Embryonic facial prominence (tissue), 1 donor: ENCODE results near the gene BHLHE41.

ENCODE experiments used
- DNase-seq: peaks from one replicate; pipeline ENCODE4 v3.0.0-alpha.2; 2016; ENCODE audit errors: extremely low spot score

BHLHE41 gene

GRCh38 chr12:26124446-26125399 is at the start of gene BHLHE41:
BHLHE41 (minus strand) TSS chr12:26125037; CDS start chr12:26124779, 258 bp downstream.
- DNase-seq = no peak

- DNase-seq = no peak
Measured at GRCh38 chr12:26172946-26173552, 48.2 kb upstream of the BHLHE41 start.

GRCh38 chr12:26172539-26172938 is 47.7 kb upstream of the BHLHE41 start:
- DNase-seq = no peak

DNA sequence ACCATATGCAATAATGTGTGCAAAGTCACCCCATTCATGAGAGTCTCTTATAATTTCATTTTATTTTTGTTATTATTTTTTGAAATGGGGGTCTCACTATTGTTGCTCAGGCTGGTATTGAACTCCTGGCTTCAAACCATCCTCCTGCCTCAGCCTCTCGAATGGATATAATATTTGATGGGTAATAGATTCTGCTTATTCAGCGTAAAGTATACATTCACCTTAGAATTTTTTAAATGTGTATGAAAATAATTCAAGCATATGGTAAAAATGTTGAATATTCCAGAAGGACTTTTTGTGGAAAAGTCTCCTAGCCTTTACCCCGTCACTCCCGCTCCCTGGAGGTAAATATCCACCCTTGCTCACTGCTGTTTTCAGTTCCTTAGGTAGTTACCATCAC is 47.2 kb upstream of the BHLHE41 start:
- DNase-seq = no peak

DNA sequence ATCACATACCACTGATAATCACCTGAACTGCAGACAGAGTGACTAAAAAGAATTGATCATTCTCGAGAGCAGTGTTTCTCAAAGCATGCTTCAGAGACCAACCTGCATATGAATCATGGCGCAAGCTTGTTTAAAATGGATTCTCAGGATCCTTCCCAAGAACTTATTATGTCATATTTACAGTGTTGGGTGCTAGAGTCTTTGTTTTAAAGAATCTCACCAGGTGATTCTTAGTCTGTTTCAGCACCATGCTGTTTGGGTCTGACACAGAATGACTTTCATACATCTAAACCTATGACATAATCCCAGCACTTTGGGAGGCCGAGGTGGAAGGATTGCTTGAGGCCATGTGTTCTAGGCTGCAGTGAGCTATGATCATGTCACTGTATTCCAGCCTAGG is 39.3 kb upstream of the BHLHE41 start:
- DNase-seq = no peak

DNA sequence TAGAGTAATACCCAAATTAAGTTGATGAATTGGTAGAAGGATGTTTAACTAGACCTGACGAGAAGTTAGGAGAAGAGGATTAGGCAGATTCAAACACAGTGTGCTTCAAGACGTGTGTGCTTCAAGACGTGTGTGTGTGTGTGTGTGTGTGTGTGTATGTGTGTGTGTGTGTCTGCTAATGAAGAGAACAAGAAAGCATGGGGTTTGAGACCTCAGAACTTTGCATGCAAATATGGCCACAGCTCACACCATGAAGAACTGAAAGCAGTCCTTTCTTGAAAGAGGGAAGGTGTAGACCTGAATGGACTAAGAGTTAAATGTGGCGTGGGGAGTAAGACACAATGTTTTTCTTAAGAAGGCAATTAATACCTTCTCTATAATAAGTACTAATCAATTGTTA is 38.1 kb upstream of the BHLHE41 start:
- DNase-seq = no peak

DNA sequence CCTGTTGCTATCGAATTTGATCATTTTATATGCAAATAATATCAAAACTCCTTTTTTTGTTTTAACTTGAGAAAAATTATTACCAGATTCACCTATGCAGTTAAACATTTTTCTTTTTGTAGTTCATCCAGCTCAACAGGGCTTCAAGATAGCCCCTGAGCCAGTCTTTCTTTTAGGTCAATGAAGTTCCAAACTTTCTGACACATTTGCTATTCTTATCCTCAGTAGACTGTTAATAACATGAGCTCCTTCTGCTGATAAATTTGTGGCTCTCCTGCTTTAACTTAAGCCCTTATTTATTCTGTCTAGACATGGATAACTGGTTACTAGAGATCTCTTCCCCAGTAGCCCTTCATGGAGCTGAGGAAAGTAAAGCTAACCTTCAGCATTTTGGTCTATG is 37.3 kb upstream of the BHLHE41 start:
- DNase-seq = no peak

DNA sequence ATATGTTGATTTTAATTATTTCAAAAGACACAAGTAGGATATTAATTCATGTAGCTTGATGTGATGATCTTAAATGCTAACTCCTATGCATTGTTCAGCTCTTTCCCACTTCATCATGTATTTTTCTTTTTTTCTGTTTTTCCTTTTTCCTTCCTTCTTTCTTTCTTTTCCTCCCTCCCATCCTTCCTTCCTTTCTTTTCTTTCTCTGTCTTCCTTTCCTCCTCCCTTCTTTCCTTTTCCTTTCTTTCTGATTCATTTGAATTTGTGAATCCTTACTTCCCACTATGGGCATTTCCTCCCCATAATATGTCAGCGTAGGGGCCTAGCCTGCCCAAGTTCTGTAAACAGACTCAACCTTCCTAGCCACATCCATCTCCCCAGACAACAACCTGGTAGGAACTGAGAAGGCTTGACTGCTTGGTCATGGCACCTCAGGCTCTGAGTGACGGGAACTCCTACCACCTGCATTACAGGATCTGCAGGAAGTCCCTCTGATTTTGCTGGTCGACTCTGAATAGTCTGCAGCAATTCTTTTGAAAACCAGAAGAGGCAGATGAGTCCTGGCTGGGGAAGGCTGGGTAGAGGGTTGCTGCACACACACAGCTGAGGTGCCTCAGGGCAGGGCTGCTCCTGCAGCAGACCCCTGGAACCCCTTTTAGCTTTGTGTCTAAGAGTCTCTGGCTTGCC is 33.4 kb upstream of the BHLHE41 start:
- DNase-seq = no peak

DNA sequence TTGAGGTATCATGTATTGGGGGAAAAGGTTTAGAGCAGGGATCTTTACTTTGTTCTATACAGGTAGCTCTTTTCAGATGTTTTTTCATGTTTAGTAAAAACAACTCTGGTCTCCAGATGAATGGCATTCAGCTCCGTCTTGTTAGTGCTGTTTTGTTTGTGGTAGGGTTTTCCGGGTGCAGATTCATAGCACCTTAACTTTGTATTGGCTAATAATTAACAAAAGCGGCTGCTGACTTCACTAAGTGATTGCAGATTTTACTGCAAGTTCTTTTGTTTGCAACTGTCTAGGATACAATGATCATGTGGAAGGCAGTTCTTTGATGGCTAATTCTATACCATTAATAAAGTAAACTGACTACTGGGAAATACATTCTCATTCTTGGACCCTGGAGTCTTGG is 32.2 kb upstream of the BHLHE41 start:
- no peak for DNase-seq

DNA sequence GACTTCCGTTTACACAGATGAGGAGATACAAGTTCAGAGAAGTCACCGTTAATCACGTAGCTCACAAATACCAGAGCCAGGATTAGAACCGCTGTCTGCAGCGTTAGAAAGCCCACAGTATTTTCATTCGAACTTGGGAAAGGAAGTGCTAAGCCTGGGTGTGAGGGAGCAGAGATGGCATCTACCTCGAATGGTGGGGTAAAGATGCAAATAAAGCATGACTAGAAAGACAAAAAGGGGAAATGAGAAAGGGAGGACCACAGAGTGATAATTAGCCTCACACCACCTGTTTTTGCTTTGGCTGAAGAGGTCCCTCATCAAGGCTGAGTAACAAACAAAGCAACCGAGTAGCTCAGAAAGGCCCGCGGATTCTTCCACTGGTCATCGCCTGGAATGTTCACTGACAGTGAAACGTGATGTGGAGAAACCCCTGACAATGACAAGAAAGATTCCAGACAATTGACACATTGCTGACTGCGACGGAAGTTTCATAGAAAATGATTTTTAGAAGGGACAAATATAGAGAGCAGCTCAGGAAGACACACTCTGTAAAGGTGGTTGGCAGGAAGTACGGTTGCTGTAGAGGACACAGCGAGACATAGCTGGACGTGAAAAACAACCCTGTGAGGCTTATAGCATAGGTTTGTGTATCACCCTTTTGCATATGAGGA is 31.5 kb upstream of the BHLHE41 start:
- no peak for DNase-seq

- DNase-seq = no peak
Measured at GRCh38 chr12:26153421-26154154, 28.8 kb upstream of the BHLHE41 start.

- DNase-seq = no peak
Measured at GRCh38 chr12:26152507-26153102, 27.8 kb upstream of the BHLHE41 start.

- no peak for DNase-seq
Measured at GRCh38 chr12:26150736-26151450, 26.1 kb upstream of the BHLHE41 start.

DNA sequence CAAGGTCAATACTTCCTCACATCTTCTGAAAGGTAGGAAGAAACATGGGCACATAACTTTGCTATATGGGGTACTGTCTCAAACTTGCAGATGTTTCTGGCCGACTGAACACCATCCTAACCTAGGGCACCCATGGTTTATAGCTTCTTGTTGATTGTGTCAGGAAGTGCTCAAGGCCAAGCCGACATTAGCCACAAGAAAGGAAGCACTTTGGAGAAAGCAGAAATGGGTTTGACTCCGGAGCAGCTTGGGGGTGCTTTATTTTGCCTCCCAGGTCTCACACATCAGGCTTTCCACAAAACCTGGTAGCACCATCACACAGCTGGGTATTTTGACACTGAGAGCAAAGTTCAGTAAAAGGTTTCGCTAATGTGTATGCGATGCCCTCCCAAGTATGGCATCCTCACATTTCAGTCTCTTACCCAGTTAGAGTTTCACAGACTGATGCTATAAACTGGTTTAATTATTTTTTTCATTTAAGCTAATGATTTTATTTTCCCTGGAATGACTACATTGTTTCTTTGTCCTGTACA is 25.2 kb upstream of the BHLHE41 start:
- no peak for DNase-seq

DNA sequence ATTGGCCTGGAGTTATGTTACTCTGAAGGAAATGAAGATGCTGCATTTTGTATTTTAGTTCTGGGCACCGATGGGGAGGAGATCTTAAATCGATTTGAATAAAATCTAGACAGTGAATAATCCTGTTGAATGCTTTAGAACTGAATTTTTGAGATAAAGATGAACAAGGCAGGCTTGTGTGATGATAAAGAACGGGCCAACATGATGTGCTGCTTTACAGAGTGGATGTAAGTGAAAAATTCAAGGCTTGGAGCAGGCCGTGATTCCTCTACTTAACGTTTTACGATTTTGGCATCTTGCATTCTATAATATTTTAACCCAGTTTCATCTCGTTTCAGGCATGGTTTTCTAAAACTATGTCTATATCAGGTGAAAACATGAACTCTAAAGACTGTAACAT is 23.5 kb upstream of the BHLHE41 start:
- no peak for DNase-seq

DNA sequence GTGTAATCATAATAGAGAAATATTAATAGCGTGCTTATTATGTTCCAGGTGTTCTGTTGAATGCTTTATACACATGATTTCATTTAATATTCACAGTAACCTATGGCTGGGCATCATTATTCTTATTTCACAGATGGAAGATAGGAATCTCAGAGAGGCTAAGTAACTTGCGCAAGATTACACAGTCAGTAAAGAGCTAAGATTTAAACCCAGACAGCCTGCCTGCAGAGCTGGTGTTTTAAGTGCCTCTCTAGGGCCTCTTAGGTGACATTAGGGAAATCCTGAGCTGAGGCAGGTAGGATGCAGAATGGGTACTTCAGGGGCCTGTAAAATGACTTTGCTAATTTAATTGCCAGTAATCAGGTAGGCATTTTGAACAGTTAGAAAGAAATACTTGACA is 18.5 kb upstream of the BHLHE41 start:
- DNase-seq = no peak

GRCh38 chr12:26138860-26139259 is 14.0 kb upstream of the BHLHE41 start:
- DNase-seq = no peak

GRCh38 chr12:26136688-26137087 is 11.9 kb upstream of the BHLHE41 start:
- no peak for DNase-seq

DNA sequence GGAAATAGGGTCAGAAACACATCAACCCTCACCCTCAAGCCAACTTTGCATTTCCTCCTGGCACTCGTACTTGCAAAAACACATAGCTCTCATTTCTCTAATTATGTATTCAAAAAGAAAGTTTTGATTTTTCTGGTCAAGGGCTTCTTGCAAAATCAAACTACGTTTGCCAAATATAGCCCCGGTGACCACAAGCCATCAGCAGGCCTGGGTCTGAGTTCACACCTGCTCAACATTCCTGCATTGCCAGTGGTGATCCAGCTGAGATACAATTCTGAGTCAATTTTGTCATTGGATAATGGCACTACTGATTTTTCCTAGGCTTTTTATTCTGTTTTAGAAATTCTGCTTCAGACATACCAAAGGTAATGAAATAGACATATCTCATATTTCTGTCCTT is 10.7 kb upstream of the BHLHE41 start:
- DNase-seq = no peak

- DNase-seq = no peak
Measured at GRCh38 chr12:26135010-26135420, 10.2 kb upstream of the BHLHE41 start.
